IPS-18c (cell line): ENCODE results near the gene FGF18.
A peak's percentile ranks its signal among the peaks of the same experiment; 100 is the strongest.

Source experiments
- H3K4me3 ChIP-seq: 2 replicates; pipeline ENCODE4 v1.7.0; 2013; ENCODE audit warnings: low read depth, mild to moderate bottlenecking, low read length, moderate library complexity; ENCODE audit not compliant: insufficient read depth
- H3K9me3 ChIP-seq: one replicate; pipeline ENCODE4 v1.6.1; 2013; ENCODE audit warnings: mild to moderate bottlenecking, low read length, moderate library complexity; ENCODE audit not compliant: control insufficient read depth, insufficient read depth

FGF18 gene

DNA sequence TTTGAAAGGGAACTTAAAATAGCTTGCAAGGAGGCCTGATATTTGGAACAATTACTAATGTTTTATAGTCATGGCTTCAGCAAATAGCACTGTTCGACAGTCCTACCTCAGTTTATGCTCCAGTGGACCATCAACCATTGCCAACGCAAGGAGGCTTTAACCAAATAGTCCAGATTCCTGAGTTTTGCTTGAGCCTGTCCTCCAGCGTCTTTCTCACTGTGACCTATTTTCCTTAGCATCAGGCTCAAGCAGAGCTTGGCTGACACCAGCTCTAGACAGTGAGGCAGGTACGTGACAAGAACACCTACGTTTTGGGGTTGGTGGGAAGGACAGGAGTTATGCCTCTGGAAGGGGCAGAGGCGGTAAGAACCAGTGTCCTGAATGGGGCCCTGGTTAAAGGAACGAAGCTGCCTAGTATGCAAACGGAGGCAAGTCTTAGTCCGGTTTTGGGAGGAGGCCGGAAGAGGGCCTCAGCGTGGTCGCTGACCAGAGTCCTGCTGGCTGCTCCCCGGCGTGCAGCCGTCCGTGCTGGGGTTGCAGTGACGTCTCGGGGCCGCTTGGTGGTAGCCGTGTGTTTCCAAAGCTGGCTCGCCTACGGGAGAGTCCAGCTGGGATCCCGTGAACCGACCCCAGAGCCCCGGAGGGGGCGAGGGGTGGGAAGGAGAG lies 998 bp upstream of the FGF18 start:
- Histone ChIP-seq H3K9me3 (no peaks in the 10 kb centered on the region), H3K4me3 (peak overlapping the region; percentile 62)

DNA sequence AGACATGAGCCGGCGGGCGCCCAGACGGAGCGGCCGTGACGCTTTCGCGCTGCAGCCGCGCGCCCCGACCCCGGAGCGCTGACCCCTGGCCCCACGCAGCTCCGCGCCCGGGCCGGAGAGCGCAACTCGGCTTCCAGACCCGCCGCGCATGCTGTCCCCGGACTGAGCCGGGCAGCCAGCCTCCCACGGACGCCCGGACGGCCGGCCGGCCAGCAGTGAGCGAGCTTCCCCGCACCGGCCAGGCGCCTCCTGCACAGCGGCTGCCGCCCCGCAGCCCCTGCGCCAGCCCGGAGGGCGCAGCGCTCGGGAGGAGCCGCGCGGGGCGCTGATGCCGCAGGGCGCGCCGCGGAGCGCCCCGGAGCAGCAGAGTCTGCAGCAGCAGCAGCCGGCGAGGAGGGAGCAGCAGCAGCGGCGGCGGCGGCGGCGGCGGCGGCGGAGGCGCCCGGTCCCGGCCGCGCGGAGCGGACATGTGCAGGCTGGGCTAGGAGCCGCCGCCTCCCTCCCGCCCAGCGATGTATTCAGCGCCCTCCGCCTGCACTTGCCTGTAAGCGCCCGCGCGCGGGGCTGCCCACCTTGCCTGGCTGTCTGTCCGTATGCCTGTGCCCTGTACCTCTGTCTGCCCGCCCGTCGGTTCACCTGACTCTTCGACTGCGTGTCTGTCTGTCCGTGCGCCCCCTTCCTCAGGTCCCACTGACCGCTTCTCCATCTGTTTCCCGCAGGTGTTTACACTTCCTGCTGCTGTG lies 412 bp downstream of the FGF18 start:
- Histone ChIP-seq H3K4me3 (peak overlapping the region; percentile 62), H3K9me3 (no peaks in the 10 kb centered on the region)

DNA sequence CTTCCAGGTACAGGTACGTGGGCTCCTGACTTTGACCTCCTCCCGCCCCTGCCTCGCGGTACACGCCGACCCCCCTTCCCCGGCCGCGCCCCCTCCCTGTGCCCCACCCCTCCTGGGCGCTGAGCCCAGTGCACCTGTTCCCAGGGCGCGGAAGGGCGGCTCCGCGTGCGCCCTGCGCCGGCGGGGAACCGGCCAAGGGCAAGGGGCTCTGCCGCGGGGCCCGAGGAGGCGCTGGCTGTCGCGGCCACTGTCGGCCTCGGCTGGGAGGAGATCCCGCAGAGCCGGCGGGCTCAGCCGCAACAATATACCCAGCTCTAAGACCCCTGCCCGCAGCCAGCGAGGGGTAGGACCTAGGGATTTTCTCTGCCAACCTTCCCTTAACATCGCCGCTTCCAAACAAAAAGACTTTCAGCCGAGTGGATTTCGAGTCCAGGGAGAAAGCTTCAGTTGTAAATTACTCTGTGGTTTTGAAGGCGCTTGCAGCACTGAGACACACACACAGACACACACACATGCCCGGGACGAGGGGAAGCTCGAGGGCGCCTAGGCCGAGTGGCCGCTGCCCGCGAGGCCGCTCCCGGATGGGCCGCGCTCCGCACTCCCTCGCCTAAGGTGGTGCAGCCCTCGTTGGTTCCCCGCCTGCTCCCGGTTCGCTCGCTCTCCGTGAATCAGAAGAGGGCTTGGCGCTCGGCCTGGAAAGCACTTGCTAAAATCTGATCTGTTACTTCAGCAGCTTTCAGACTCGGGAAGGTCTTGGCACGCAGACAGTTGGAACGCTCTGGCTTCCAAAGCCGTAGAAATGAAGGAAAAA lies 1.2 kb downstream of the FGF18 start:
- Histone ChIP-seq H3K4me3 (peak overlapping the region; percentile 40), H3K9me3 (no peaks in the 10 kb centered on the region)

DNA sequence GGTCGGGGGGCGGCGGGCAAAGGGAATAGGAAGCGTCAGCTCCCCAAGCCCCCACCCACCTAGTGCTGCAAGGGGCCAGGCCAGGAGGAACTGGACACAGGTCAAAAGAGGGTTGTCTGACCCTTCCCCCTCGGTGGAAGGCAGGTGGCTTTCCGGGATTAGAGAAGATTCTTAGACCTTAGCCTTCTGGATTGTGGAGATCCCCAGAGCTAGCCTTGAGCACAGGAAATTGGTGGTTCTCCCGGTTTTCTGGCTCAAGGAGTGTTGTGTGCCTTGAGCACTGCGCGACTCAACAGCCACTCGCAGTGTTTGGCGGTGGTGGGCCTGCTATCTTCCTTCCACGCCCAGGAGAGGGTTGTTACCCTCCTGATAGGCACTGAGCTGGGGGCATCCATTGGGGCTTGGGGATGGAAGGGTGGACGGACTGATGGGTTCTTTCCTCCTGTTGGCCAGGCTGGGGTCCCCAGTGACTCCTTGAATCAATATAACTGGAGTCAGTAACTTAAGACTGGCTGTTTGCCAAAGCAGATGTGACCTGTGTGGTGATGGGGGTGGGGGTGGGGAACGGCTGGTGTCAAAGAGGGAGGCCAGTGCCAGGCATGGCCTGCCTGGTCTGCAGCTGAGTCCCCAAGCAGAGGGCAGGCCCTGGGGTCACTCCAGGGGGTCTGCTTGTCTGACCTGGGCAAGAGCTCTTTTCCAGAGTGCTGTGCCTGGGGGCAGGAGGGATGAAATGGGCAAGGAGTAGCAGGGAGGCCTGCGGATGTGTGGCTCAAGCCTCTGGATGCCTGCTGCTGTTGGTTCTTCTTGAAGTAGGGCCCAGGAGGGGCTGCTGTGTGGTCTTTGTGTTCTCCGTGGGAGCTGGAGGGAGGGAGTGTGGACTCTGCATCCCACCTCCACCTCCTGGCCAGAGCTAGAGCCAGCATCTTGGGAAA lies 2.1 kb downstream of the FGF18 start:
- H3K4me3 ChIP-seq: 0 out of 2 replicates have a peak overlapping the region, but pooled peaks have one; percentile 40
- H3K9me3 ChIP-seq: no peaks in the 10 kb centered on the region

DNA sequence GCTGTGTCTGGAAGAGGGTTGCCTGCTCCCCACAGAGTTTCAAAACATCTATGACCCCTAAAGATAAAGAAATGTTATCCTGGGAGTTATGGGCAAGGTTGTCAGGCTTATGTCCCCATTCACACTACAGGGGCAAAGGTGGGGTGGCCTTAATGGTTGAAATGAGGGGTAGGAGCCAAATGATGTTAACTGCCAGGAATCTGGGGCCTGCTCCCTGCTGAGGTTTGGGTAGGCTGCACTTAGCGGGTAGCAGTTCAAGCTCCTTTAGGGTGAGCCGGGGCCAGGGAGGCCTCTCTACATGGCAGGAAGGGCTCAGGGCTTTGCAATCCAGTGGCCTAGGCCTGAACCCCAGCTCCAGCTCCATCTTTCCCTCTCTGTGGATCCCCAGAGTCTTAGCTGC lies 3.0 kb downstream of the FGF18 start:
- Histone ChIP-seq H3K9me3 (no peaks in the 10 kb centered on the region), H3K4me3 (no peak overlapping the region)

DNA sequence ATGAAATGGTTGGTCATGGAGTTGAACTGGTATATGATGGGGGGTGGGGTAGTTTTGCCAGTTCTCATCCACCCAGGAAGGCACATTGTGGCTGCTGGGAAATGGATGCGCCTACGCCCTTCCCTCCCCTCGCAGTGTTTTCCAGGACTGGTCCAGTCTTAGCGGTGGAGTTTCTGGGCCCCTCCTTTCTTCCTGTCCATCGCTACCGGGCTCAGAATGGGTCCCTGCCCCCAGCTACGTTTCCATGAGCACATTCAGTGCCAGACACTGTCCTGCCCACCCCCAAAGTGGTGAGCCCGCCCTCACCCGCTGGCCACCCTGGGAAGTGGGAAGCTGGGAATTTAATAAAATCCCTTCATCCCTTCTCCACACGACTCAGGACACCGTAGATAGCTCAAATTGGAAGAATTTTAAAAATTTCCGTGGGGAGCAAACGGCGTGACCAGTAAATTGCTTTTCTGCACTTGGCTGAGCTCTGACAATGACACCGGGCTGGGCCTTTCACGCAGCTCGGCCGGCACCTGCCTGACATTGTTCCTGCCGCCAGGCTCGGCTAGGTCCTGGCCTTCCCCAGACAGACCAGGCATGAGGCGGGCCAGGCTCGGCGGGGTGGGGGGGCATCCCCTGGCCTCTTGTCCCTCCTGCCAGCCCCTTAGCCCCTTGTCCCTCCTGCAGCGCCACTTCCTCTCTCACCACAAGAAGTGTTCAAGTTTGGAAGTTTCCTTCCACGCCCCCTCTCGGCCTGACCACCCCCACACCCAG lies 3.6 kb downstream of the FGF18 start:
- Histone ChIP-seq H3K9me3 (no peaks in the 10 kb centered on the region), H3K4me3 (no peak overlapping the region)

DNA sequence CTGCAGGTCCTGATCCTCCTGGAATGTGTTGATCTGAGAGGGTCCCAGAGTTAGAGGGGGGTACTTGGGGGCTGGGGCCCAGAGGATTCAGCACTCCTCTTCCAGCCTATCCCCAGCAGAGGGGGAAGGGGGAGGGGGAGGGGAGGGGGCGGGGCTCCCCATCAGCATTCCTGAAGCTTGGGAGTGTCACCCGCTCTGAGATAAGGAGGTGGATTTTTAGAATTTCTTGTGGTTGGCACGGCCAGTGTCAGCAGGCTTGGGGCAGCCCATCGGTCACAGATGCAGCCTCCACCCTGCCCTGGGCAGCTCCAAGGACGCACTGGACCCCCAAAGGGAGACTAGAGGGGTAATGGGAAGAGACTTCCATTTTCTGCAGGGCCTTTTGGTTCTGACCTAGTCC lies 5.3 kb downstream of the FGF18 start:
- H3K9me3 ChIP-seq: no peaks in the 10 kb centered on the region
- H3K4me3 ChIP-seq: no peak overlapping the region; the same call in 1 of the 2 replicates

DNA sequence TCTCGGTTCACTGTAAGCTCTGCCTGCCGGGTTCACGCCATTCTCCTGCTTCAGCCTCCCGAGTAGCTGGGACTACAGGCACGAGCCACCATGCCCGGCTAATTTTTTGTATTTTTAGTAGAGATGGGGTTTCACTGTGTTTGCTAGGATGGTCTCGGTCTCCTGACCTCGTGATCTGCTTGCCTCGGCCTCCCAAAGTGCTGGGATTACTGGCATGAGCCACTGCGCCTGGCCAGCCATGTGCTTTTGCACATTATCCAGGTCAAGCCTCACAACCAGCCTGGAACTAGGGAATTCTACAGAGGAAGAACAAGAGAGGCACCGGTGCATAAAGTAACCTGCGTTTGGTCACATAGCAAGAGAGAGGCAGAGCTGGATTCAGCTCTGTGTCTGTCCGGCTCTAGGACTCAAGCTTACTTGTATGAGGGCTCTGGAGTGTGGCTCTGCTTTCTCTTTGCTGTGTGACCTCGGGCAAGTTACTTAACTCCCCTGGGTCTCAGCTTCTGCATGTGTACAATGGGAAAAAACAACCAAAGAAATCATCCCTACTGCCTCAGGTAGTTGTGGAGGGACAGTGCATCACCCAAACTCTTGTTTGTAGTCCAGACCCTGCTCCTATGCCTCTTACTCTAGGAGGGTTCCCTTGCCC lies 6.3 kb downstream of the FGF18 start:
- Histone ChIP-seq H3K4me3 (no peak overlapping the region), H3K9me3 (no peaks in the 10 kb centered on the region)

DNA sequence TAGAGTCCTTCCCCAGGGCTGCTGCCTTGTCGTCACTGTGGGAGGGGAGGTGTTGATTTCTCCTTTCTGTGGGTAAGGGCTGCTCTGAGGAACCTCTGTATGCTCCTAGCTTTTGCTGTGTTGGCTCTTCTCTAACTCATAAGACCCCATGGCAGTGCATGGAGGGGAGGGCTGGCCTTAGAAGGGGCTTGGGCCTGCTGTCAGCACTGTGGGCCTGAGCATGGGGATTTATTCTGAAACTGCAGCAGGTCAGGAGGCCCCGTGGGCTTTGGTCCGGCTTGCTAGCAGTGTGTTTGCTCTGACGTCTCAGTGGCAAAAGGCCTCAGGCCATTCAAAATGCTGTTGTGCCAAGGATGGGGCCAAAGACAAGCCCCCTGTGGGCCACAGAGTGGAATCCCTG lies 6.8 kb downstream of the FGF18 start:
- no peaks in the 10 kb centered on the region for H3K9me3 ChIP-seq
- no peak overlapping the region for H3K4me3 ChIP-seq

DNA sequence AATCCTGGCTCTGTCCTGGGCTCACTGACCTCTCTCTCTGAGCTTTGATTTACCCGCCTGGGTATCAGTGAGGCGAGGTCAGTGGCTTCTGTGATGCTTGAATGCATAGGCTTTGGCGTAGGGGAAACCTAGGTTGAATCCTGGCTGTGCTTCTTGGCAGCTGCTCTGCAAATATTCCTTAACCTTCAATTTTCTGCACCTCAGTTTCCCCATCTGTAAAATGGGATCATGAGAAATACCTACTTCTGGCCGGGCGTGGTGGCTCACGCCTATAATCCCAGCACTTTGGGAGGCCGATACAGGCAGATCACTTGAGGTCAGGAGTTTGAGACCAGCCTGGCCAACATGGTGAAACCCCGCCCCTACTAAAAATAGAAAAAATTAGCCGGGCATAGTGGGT lies 7.2 kb downstream of the FGF18 start:
- no peaks in the 10 kb centered on the region for H3K9me3 ChIP-seq
- no peak overlapping the region for H3K4me3 ChIP-seq

DNA sequence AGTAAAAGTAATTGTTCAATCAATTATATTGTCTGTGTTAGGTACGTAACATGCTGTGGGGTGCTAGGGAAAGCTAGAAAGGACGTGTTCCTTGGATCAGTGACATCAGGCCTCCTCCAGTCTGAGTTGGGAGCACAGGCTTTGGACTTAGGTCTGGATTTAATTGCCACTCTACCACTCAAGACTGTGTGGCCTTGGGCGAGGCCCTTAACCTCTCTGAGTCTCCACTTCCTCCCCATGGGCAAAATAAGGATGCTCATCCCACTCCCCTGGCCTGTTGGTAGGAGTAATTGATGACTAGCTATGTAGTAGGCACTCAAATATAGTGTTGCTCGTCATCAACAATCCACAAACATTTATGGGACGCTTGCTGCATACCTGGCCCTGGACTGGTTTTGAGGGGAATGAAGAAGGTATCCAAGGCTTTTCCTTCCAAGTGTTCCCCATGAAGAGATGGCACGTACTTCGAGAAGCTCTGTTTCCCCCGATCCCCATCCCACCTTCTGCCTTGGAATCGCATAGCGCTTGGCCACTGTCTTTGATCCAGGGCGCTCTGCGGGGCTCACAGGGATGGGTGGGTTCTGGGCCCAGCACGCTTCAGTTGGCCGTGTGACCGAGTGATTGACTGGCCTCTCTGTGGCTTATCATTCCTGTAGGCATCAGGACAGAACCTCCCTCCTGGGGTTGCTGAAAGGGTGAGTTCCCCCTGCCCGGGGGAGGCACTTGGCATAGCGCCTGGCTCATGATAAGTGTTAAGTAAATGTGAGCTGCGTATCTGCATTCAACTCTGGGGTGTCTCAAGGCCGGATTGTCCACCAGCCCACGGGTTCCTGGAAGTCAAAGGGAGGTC lies 8.1 kb downstream of the FGF18 start:
- no peak overlapping the region for H3K4me3 ChIP-seq
- no peaks in the 10 kb centered on the region for H3K9me3 ChIP-seq

DNA sequence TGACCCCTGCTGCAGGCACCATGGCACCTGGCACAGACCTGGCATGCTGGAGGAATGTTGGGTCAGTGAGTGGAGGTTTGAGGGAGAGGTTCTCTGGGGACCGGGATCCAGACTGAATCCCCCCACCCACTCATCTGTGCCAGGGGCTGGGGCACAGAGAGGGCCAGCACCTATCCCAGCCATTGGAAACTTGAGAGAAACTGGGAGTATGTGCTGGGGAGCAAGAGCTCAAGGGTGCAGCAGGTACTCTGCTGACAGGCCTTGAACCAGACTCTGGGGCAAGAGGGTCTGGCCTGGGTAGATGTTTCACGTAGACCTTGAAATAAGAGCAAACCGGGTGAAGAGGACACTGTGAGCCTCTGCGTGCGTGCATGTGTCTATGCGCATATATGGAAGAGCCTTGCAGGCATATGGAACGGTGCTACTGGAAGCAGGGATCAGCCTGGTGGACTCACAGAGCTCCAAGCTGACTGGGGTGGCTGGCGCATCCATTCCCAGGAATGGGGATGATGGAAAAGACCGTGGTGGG lies 8.8 kb downstream of the FGF18 start:
- Histone ChIP-seq H3K9me3 (no peaks in the 10 kb centered on the region), H3K4me3 (no peak overlapping the region)

DNA sequence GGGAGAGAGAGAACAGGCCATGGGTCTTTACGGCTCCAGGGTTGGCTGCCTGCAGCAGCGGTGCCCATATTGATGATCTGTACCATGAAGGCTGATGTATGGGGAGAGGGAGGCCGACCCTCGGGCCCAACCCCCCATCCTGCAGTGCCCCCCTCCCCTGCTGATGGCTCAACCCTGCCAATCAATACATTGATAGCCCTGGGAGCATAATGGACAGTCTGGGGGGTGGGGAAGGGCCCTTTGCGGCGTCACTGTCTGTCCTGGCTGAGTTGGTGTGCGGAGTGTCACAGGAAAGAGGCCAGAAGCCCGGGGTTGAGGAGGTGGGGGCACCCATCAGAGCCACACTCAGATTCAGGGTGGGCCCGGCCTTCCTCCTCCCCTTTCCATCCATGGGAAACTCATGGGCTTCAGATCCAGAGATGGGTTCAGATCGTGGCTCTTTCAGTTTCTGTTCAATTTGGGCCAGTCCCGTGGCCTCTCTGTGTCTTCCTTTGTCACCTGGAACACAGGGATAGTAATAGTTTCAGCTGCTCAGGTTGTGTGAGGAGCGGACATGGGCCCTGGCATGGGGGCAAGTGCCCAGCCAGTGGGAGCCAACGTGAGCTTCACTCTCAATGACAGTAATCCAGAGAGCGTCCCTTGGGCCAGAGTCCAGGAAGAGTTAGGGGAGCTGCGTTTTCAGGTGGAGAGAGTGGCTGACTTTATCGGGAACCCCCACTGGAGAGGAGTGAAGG lies 9.5 kb downstream of the FGF18 start:
- no peak overlapping the region for H3K4me3 ChIP-seq
- H3K9me3 ChIP-seq: no peaks in the 10 kb centered on the region

DNA sequence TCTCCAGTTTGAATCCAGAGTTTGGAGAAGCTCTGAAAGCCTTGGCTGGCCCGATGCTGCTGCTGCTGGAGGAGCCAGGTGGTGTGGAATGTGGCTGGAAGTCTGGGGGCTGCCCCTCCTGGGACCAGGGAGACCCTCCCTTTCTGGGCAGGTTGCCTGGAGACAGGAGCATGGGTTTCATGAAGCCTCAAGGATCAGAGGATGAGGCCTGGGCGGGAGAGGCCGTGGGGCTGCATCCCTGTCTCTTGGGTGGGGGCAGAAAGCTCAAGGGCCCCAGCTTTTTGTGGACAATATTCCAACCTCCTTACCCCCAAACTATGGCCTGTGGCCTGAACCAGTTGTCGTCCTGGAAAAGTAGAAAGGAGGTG lies 10.1 kb downstream of the FGF18 start:
- Histone ChIP-seq H3K4me3 (no peak overlapping the region), H3K9me3 (no peaks in the 10 kb centered on the region)
